GM19455 (cell line): ENCODE results near the gene HIF1AN.
"Not testable (repeated sequence)": the region's sequence is repeated elsewhere in the genome, so short reads cannot be mapped to it uniquely, and the experiment has no call there.

Experiments used
- ATAC-seq: cut with Tn5 transposase; IDR thresholded peaks from one replicate; pipeline ENCODE4 v1.9.1; 2021; ENCODE audit not compliant: unreplicated experiment

The HIF1AN gene

DNA sequence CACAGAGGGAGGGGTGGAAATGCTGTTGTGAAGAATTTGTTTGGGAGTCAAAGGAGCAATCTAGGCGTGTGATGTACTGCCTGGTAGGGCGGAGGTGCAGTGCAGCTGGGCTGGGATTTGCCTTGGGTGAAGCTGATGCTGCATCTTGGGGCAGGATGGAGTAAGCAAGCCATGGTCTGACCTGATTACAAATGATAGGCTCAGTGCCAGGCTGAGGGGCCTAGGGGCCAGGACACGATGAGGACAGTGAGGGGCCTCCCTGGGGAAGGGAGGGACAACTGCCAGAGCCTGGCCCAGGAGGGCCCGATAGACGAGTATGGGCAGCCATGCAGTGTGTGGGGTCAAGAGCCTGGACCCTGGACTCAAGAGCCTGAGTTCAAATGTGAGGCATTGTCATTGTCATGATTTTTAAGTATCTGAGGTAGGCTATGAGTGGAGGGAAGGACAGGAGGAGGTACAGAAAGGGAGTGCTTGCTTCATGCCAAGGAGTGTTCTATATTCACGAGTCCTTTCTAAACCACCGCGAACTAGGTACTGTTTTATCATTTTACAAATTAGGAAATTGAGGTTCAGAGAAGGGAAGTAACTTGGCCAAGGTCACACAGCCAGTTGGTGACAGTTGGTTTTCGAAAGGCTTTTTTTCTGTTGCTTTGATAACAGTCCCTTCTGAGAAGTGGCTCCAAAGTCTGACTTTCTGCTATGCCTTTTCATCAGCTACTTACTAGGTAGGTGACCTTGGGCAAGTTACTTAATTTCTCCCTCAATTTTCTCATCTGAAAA, 29.7 kb downstream of the HIF1AN start:
- ATAC-seq: no peak

DNA sequence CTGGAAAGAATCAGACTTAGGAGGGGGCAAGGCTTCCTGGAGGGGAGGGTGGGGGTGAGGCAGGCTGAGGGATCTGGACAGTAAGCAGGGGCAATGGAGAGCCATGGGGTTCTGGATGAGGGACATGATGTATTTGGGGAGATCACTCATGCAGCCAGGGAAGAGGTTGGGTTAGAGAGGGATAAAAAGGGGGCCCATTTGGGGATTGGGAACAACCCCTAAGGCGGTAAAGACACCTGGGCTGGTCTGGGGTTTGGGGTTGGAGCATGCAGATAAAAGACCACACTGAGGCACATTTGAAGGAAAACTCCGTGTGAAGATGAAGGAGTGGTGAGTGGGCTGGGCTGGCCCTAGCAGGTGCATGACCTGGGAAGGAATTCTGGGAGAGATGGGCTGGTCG, 30.8 kb downstream of the HIF1AN start:
- ATAC-seq: no peak

DNA sequence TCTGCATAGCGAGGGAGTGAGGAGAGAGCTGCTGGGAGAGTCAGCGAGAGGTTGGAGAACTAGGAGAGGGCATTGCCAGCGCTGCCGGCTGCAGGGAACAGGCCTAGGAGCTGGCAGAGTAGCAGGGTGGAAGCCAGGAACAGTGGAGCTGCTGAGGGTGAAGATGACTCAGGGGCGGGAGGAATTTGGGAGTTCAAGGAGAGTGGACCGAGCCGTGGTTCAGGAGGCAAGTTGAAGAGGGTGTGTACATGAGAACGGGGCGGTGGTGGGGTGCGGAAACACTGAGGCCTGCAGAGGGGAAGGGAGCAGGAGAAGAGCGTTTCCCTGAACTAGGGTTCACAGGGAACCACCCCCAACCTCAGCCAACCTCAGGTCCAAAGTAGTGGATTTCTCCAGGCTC, 31.5 kb downstream of the HIF1AN start:
- no peak for ATAC-seq

DNA sequence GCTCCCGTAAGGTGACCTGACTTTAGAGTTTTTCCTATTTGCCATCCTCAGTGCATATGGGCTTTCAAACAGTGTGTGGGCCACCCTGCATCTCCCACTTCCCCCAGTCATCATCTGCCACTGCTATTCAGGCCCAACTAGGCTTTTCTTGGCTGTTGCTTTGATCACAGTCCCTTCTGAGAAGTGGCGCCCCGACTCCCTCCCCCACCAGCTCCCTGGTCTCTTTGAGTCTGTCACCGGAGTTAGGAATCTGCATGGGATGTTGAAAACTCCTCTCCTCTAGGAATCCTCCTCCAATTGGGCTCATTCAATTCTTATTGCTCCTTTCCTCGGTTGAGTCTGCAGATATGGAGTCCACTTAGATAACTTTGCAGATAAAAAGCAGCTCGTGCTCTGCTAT, 32.1 kb downstream of the HIF1AN start:
- ATAC-seq: no peak

DNA sequence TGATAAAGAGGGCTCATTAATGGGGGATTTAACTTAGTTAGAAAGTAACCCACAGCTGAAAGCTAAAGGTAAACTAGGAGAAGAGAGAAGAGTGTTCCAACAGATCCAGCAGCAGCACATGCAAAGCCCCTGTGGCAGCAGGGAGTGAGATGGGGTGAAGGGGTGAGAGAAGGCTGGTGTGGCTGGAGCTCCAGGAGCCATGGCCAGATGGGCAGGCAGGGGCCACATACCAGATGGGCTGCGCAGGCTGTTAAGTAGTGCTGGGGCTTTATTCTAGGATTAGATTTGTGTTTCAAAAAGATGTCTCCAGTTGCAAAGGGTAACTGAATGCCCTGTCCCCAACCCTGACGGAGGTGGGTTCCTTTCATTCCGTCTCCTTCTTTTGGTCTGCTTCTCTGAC, 33.2 kb downstream of the HIF1AN start:
- ATAC-seq: no peak

DNA sequence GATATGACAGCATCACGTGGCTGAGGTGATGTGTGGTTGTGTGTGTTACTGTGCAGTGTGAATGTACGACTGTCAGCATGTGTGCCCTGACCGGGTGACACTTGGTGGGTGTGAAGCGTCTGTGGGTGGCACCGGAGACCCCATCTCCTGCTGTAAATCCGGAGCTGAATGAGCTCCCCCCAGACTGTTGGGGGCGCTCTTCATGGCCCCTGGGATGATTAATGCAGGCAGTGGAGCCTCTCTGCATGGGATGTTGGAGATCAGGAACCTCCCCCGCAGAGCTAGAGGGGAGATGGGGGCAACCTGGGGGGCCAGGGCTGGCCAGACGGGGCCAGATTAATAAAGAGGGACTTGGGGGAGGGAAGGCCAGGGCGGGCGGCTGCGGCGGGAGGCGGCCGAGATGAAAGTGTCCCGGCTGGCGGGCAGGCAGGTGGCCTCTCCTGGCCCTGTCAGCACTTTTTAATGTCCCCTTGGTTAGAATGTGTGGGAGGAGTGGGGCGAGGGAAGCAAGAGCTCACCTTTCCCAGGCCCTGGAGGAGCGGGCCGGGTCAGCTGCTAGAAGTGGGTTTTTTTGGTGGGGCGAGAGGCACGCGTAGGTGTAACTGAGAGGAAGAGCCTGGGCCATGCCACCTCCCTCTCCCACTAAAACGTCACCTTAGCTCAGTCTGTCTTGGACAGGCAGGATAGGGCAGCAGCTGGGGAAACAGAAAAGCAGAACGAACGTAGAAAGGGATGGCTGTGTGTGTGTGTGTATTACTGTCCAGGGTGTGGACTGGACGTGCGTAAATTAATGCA, 34.1 kb downstream of the HIF1AN start:
- no peak for ATAC-seq

DNA sequence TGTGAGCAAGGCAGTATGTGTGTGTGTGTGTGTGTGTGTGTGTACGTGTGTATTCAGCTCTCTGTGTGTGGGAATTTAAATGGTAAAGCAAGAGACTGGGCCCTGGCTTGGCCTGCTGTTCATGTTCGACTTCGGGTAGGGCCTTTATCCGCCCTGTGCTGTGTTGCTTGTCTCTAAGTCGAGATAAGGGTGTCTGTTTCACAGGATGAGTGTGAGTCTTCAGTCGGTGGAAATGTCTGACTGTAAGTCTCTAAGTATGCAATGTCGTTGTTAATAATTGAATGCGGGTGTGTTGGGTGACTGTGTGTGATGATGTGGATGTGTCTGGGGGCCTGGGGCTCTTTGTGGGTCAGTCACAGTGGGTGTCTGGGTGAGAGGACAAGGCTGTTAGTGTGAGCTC, 34.8 kb downstream of the HIF1AN start:
- ATAC-seq: no peak

DNA sequence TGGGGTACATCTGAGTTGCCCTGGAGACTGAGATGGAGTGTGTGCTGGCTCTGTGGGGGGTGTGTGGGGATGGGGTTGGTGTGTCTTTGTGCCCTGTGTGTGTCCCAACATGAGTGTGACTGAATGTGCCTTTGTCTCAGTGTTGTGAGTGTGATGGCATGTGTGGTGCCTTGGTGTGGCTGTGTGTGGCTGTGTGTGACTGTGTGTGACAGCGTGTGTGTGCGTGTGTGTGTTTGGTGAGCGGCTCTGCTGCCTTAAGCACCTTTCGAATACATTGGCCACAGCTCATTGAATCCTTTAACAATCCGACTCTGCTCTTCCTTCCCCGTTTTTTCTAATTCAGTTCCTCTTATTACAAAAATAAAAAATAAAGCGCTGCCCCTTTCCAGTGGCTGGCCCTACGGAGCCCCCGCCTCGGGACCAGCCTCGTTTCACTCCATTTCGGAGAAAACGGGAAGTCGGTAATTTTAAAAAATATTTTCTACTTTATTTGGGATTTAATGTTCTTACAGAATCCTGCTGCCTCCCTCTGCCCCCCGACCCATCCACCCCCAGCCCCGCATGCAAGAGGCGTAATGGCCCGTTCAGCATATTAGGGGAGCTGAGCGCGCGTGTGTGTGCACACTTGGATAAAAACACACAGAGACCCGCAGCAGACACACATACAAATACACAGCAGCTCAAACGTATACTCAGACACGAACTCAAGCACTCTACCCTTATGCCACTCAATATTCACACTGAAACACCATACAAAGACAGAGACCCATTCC, 35.5 kb downstream of the HIF1AN start:
- no peak for ATAC-seq

DNA sequence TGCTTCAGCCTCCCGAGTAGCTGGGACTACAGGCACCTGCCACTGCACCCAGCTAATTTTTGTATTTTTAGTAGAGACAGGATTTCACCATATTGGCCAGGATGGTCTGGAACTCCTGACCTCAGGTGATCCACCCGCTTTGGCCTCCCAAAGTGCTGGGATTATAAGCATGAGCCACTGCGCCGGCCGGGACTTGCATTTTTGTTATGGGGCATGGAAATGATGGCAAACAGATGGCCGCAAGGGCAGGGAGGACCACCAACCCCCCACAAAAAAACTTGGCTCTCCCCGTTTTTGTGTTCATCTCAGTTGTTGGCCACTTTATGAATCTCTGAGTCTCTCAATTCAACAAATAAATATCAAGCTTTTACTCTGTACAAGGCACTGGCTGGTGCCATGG, 39.4 kb downstream of the HIF1AN start:
- ATAC-seq: not testable (repeated sequence)

DNA sequence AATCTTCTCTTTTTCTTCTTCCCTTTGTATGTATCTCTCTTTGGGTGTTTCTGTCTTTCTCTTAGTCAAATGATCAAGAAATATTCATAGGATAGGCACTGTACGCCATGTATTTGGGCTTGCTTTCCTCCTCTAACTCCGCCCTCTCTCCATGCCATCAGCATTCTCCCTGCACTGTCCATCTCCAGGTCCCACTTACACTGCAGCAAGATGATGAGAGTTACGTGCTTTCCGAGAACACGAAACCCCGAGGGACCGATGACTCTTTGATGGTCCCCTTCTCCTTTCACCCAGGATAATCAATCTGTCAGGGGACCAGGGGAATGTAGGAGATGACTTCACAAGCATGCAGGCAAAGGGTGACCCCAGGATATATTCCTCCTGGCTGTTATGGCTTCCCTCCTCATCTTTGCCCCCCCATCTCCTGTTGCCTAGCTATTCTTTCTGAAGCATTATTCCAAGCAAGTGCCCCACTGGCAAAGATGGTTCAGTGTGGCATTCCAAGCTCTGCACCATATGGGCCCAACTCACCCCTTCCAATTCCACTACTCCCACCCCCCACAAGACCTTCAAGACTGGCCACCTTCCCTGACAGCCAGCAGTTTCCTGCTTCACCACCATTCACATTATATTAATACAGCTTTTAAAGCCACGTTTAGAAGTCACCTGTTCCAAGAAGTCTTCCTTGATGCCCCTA, 40.0 kb downstream of the HIF1AN start:
- no peak for ATAC-seq

DNA sequence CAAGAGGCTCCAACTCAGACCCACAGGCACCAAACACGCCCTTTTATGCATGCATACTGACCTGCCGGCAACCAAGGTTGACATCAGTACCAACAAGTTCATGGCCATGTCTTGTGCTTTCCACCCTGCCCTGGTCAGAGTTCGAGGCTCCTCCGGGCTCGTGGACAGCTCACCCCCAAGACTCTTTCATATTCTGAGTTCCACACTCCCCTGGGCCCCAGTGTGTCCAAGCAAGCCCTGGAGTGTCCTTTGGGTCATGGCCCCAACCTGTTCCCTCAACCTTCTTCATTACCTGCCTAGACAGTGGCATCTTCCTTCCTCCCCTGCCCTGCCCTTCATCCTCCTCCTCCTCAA, 40.5 kb downstream of the HIF1AN start:
- no peak for ATAC-seq

DNA sequence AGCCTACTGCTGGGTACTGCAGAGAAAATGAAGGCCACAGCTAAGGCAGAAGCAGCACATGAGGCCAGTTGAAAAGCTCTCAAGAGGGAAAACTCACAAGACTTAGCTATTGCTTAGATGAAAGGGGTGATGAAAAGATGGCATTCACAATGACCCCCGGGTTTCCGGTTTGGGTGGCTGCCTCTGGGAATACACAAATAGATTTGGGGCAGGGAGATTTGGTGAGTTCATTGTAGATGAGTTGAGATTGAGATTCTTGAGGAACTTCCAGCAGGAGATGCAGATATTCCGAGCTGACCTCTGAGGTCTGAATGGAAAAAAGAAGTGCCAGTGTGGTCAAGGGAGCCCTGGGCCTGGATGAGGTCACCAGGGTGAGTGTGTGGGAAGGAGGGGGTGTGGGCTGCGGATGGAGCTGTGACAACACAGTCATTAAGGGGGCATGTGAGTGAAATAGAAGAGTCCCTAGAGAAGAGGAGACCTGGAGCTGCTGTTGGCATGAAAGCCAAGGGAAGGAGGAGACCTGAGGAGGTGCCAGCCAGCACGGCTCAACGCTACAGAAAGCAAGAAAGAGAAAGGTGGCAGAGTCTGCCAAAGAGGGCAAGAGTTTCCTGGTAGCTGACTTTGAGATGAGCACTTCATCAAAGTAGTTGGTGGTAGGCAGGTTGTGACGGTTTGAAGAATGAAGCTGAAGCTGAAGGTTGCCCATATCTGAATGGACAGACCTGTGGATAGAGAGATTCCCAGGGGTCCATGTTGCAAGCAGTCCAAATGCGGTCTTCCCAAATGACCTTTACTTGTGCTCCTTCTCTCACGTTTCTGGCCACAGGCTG, 43.7 kb downstream of the HIF1AN start:
- no peak for ATAC-seq

DNA sequence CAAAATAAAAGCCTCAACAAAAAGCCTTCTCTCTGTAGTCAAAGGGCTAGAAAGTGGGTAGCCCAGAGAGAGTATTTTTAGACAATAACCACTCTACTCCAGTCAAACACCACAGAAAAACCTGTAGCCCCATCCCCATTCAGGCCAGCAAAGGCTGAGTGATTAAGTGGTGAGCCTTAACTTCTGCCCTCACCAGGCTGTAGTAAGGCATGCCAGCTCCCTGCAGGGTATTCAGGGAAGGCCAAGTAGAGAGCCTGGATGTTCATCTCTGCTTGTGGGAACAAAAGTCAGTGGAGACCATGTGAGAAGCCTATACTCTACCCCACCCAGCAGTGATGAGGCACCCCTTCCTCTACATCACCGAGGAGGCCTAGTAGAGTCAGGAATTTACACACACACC, 51.2 kb downstream of the HIF1AN start:
- ATAC-seq: no peak

DNA sequence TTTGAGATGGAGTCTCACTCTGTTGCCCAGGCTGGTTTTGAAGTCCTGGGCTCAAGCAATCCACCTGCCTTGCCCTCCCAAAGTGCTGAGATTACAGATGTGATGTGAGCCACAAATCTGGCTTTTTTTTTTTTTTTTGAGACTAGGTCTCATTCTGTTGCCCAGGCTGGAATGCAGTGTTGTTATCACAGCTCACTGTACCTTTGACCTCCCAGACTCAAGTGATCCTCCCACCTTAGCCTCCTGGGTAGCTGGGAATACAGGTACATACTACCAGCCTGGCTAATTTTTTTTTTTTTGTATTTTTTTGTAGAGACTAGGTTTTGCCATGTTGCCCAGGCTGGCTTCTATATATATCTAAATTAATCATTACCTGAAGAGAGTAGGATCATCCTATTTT, 62.4 kb downstream of the HIF1AN start:
- no peak for ATAC-seq

DNA sequence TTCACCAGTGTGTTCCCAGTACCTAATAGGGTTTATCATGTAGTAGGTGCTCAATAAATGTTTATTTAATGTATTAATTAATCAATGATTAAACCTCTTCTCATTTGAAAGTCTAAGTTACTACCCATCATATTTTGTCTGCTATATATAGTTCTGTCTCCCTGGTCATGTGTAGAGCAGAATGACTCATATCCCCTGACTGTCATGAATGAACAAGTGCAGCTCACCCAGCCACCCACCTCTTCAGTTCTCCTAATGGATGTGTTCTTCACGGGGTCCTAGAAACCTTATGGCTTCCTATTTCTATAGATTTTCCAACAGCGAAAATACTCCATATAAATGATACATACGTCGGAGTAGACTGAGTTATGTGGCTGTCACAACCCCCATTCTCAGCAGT, 64.5 kb downstream of the HIF1AN start:
- ATAC-seq: no peak

DNA sequence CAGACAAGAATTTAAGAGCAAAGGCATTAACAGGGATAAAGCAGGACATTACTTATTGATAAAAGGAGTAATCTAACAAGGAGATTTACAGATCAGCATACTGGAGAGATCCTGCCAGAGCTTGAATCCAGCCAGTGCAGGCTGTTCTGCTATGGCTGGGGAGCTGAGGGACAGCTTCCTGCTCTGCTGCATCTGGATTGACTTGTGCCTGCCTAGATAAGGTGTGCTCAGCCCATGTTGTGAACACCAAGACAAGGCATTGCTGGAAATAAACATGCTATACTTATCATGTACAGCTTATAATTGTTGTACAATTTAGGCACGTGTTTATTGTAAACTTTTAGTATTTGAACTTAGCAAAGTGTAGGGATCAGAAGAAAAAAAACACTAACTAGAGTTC, 71.7 kb downstream of the HIF1AN start:
- ATAC-seq: no peak
